Skeletal muscle tissue (tissue), 4 donors: ENCODE results near the gene EIF4G1. TPM values are rescaled to one million over a fixed set of nuclear protein-coding genes. Genes with fewer than 3 reads are reported as not detected.

Experiments
- H3K27ac ChIP-seq: one replicate; pipeline ENCODE4 v1.7.0; 2013; ENCODE audit warnings: mild to moderate bottlenecking, low read depth, low read length, inconsistent platforms
- H3K27me3 ChIP-seq, 3 donors: one replicate each; pipeline ENCODE4 v1.7.0; 2013; ENCODE audit warnings: low read length in 3 of 3; ENCODE audit not compliant: control insufficient read depth in 3 of 3, insufficient read depth in 3 of 3
- H3K36me3 ChIP-seq, 3 donors: one replicate each; pipeline ENCODE4 v1.7.0; 2013; ENCODE audit warnings: low read length in 3 of 3; ENCODE audit not compliant: control insufficient read depth in 3 of 3, insufficient read depth in 3 of 3
- H3K4me1 ChIP-seq, 3 donors: one replicate each; pipeline ENCODE4 v1.7.0; 2013; ENCODE audit warnings: low read length in 3 of 3, mild to moderate bottlenecking in 3 of 3; ENCODE audit not compliant: control insufficient read depth in 3 of 3, insufficient read depth in 3 of 3
- H3K4me3 ChIP-seq, 3 donors: one replicate each; pipeline ENCODE4 v1.7.0; 2013; ENCODE audit warnings: low read length in 3 of 3
- H3K9ac ChIP-seq, 3 donors: one replicate each; pipeline ENCODE4 v1.7.0; 2013; ENCODE audit warnings: low read length in 3 of 3, mild to moderate bottlenecking in 3 of 3, moderate library complexity in 2 of 3, low read depth in 1 of 3
- H3K9me3 ChIP-seq, 3 donors: one replicate each; pipeline ENCODE4 v1.7.0; 2013; ENCODE audit warnings: low read length in 3 of 3; ENCODE audit not compliant: control insufficient read depth in 3 of 3
- total RNA-seq: library from RNA; depleted of rRNA; stranded (reverse); fragments of >200 nt; gene quantifications from one replicate; pipeline ENCODE4 v1.2.3, GENCODE V29; 2014
- donor health status: Osteomylitis.

EIF4G1 gene
- total RNA-seq, 1 donor from 2014 or later = 162 TPM

DNA sequence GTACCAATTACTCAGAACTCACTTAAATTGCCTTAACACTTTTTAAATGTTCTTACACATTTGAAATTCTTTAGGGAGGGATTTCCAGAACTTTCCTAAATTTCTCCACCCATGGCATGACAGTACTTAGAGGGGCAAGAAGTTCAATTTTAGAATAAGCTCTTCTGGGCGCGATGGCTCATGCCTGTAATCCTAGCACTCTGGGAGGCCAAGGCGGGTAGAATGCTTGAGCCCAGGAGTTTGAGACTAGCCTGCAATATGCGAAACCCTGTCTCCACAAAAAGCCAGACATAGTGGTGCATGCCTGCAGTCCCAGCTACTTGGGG is 33.6 kb downstream of the EIF4G1 start:
- Histone ChIP-seq H3K36me3 (peaks cover 9 to 16% (median 12%) of the 10 kb centered on the region in 3 donors), H3K27me3 (no peaks in the 10 kb centered on the region), H3K27ac (no peak overlapping the region), H3K9me3 (no peaks in the 10 kb centered on the region), H3K9ac (no peak overlapping the region), H3K4me1 (peaks cover 7 to 15% (median 14%) of the 10 kb centered on the region in 3 donors), H3K4me3 (no peak overlapping the region)

DNA sequence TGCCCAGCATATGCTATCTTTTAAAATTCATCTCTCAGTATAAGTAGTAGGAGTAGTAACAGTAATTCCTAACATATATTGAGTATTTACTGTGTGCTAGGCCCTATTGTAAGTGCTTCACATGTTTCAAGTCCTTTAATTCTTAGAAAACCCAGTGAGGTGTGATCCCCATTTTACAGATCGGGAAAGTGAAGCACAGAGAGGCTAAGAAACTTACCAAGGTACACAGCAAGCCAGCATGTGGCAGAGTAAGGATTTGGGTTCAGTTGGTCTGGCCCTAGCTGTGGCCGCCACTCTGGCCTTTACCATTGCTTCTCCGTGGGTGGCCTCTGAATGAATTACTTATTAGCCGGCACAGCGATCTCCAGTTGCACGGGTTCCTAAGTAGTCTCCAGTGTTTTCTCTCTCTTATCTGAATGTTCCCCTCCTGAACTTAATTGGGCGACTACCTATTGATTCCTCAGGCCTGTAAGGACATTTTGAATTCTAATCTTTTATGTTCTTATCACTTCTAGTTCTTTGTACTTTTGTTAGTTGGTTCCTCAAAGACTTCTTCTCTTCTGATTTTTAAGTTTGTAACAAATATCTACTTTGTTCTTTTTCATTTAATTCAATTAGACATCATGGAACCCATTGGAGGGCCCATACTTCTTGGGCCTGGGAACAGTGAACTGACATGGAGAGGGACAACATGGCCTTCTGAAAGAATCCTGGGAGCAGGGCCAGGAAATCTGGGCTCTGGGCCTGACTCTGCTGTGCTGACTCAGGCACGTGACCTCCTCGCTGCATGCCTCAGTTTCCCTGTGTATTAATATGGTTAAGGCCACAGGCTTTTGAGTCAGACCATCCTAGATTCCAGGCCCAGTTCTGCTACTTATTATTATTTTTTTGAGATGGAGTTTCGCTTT is 35.4 kb downstream of the EIF4G1 start:
- H3K9me3 ChIP-seq = no peaks in the 10 kb centered on the region
- no peak overlapping the region for H3K4me3 ChIP-seq
- H3K27ac ChIP-seq = no peak overlapping the region
- H3K36me3 ChIP-seq = peaks cover 0 to 3% (median under 1%) of the 10 kb centered on the region in 3 donors
- H3K4me1 ChIP-seq = peaks cover 2 to 8% (median 7%) of the 10 kb centered on the region in 3 donors
- H3K9ac ChIP-seq = no peak overlapping the region
- H3K27me3 ChIP-seq = no peaks in the 10 kb centered on the region

DNA sequence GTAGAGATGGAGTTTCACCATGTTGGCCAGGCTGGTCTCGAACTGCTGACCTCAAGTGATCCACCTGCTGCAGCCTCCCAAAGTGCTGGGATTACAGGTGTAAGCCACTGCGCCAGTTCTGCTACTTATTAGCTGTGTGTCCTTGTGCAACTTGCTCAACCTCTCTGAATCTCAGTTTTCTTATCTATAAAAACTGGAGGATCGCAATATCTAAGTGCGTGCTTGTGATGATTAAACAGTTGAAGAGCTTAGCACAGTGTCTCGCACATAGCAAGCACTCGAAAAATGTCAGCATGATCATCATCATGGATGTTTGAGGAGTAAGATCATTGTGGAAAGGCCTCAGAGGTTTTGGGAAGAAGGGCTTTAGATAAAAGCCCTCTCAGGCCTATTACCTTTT is 36.2 kb downstream of the EIF4G1 start:
- Histone ChIP-seq H3K36me3 (peaks cover 5 to 8% (median 6%) of the 10 kb centered on the region in 3 donors), H3K9ac (no peak overlapping the region), H3K4me1 (peaks cover 2 to 4% (median 4%) of the 10 kb centered on the region in 3 donors), H3K27me3 (no peaks in the 10 kb centered on the region), H3K27ac (no peak overlapping the region), H3K9me3 (no peaks in the 10 kb centered on the region), H3K4me3 (no peak overlapping the region)

DNA sequence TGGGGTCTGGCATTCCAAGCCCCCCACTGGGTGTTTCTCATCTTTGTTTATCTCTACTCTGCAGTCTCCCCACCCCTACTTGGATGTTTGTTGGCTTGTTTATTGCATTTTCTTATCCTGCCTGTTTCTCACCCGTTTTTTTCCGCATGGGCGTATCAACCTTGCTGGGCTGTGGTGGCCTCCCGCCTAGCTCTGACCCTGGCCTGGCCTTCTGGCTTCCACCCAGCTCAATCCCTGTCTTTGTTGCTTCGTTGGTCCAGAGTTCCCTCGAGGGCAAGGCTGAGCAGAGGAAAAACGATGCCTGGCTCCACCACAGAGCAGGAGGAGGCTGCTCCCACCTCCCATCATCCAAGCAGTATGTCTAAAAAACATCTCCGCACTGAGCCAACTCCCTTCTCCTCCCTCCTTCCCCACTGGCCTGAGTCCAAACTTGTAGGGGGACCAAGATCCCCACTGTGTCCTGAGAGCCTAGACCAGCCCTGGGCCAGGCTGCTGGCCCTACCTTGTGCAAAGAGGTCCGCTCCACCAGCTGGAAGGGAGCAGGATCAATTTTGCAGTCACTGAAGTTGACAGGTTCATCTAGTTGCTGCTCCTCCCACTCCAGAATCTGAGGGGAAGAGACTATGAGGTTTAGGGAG is 37.2 kb downstream of the EIF4G1 start:
- H3K27me3 ChIP-seq = no peaks in the 10 kb centered on the region
- peaks cover 5 to 8% (median 6%) of the 10 kb centered on the region in 3 donors for H3K36me3 ChIP-seq
- H3K9ac ChIP-seq = no peak overlapping the region
- H3K4me3 ChIP-seq = no peak overlapping the region
- no peaks in the 10 kb centered on the region for H3K4me1 ChIP-seq
- no peak overlapping the region for H3K27ac ChIP-seq
- no peaks in the 10 kb centered on the region for H3K9me3 ChIP-seq

DNA sequence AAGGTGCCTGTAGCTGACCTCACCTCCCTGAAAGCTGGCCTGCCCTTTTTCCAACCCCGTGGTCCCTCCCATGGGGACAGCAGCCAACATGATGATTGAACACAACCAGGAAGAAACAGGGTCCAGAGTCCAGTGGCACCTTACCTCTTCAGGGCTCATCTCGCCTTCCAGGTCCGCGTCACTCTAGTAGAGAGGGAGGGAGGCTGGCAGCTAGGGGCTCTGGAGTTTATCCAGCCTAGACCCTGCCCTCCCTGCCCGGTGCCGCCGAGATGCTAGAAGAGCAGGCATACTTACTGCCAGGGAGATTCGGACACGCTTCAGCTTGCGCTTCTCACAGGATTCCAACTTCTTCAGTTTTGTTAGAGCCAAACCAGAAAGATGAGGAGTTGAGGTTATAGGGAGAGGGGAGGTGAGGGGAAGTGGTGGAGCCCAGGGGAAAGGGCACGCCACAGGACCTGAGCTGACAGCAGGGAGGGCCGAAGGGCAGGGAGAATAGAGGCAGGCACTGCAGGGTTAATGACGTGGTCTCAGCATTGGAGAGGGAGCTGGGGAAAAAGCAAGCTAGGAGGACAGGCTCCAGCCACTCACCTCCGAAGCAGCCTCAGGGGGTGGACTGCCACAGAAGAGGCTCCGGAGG is 37.9 kb downstream of the EIF4G1 start:
- peaks cover 5 to 8% (median 6%) of the 10 kb centered on the region in 3 donors for H3K36me3 ChIP-seq
- no peak overlapping the region for H3K27ac ChIP-seq
- H3K4me3 ChIP-seq = no peak overlapping the region
- H3K9me3 ChIP-seq = no peaks in the 10 kb centered on the region
- no peaks in the 10 kb centered on the region for H3K4me1 ChIP-seq
- no peak overlapping the region for H3K9ac ChIP-seq
- no peaks in the 10 kb centered on the region for H3K27me3 ChIP-seq

DNA sequence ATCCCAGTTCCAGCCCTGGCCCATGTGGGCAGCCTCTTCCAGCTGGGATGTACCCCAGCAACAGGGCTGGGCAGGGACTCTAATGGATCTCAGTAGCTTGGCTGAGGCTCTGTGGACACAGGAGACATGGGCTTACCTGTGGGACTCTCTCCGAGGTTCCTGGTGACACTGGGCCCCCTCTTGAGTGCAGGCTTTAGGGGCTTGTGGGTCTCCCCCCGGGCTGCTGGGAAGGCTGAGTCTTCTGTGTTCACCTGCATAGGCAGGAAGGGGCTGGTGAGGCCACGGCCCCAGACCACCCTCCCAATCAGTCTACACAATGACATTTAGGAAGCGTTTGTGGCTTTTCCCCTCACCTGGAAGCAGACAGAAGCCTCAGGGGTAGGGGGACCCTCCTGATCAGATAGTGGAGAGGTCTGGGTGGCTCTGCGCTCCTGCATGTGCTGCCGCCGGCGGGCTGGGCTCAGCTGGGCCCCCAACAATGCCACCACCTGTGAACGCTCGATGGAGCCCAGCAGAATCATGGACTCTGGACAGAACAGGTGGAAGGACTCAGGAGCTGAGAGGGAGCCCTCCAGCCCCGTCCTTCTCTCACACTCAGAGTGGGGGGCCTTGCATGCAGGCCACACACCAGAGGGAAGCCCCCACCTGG is 38.6 kb downstream of the EIF4G1 start:
- Histone ChIP-seq H3K4me3 (no peak overlapping the region), H3K4me1 (no peaks in the 10 kb centered on the region), H3K27ac (no peak overlapping the region), H3K9ac (no peak overlapping the region), H3K9me3 (no peaks in the 10 kb centered on the region), H3K36me3 (peaks cover 5 to 6% (median 6%) of the 10 kb centered on the region in 3 donors), H3K27me3 (no peaks in the 10 kb centered on the region)

DNA sequence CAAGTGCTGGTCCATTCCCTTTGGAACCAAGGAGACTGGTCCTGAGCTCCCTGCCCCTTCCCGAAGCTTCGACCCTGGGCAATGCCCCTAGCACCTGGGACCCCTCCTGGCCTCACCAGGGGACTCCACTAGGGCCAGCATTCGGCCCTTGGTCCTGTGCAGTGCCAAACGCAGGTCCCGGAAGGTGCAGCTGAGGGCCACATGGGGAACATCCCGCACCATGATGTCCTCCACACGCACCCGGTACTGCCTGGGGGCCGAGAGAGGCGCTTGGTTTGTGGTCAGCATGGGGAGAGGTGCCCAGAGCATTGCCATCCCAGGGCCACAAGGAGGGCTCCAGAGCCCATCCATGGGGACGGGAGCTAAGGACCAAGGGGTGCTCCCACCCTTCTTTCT is 39.1 kb downstream of the EIF4G1 start:
- H3K9me3 ChIP-seq = no peaks in the 10 kb centered on the region
- H3K27ac ChIP-seq = no peak overlapping the region
- no peak overlapping the region for H3K4me3 ChIP-seq
- H3K36me3 ChIP-seq = peaks cover 5 to 9% (median 6%) of the 10 kb centered on the region in 3 donors
- no peak overlapping the region for H3K9ac ChIP-seq
- H3K27me3 ChIP-seq = no peaks in the 10 kb centered on the region
- no peaks in the 10 kb centered on the region for H3K4me1 ChIP-seq

DNA sequence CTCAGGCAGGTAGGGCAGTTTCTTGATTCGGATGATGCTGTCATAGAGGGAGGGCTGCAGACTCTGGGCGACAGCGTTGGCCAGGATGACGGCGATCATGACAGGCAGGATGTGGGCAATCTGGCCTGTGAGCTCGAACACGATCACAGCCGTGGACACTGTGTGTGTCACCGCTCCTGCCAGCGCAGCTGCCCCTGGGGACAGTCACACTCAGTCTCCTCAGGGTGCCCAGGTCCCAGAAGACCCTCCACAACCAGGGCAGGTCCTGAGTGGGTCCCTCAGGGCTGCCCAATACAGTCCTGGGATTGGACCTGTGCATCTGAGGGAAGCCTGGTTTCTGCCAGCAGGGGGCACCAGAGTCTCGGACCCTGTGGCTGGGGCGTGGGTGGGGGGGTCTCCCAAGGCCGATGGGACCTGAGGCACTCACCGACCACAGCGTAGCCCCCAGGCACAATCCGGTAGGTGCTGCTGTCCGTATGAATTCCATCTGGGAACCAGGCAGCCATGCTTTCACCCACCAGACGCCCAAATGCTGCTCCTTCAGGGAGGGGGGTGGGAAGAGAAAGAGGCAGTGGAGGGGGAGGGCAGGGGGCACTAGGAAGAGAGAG is 39.8 kb downstream of the EIF4G1 start:
- H3K27ac ChIP-seq = no peak overlapping the region
- H3K4me3 ChIP-seq = no peak overlapping the region
- no peaks in the 10 kb centered on the region for H3K9me3 ChIP-seq
- peaks cover 5 to 10% (median 6%) of the 10 kb centered on the region in 3 donors for H3K36me3 ChIP-seq
- no peaks in the 10 kb centered on the region for H3K4me1 ChIP-seq
- H3K27me3 ChIP-seq = no peaks in the 10 kb centered on the region
- H3K9ac ChIP-seq = no peak overlapping the region

DNA sequence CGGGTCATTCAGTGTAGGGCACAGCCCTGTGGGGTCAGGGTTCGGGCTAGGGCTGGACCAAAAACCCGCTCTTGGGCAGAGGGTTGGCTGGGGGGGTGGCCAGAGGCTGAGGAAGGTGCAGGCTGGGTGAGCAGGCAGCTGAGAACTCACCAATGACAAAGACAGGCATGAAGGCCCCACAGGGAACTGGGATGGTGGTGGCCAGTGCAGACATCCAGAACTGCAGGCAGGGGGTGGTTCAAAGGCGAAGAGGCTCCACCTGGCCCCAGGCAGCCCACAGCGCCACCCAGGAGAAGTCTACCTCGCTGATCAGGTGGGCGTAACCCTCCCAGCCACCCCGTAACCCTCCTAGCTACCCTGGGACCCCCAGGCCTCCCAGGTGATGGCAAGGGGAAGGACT is 40.3 kb downstream of the EIF4G1 start:
- Histone ChIP-seq H3K9me3 (no peaks in the 10 kb centered on the region), H3K9ac (no peak overlapping the region), H3K4me3 (no peak overlapping the region), H3K27ac (no peak overlapping the region), H3K4me1 (no peaks in the 10 kb centered on the region), H3K36me3 (peaks cover 5 to 10% (median 6%) of the 10 kb centered on the region in 3 donors), H3K27me3 (no peaks in the 10 kb centered on the region)
